ENCODE data around the gene TMCC1.

Gene TMCC1

GRCh38 chr3:129820587-129820986, 72.9 kb downstream of the TMCC1 start:
- in situ Hi-C loops (cut with MboI; ENCODE audit: low sequenced_read_pairs, unreplicated experiment), result loop anchor here (5.0 kb wide), 1 partner anchor 168 kb away; no protein-coding TSS in a partner anchor
- TF ChIP-seq, protein P1, sequence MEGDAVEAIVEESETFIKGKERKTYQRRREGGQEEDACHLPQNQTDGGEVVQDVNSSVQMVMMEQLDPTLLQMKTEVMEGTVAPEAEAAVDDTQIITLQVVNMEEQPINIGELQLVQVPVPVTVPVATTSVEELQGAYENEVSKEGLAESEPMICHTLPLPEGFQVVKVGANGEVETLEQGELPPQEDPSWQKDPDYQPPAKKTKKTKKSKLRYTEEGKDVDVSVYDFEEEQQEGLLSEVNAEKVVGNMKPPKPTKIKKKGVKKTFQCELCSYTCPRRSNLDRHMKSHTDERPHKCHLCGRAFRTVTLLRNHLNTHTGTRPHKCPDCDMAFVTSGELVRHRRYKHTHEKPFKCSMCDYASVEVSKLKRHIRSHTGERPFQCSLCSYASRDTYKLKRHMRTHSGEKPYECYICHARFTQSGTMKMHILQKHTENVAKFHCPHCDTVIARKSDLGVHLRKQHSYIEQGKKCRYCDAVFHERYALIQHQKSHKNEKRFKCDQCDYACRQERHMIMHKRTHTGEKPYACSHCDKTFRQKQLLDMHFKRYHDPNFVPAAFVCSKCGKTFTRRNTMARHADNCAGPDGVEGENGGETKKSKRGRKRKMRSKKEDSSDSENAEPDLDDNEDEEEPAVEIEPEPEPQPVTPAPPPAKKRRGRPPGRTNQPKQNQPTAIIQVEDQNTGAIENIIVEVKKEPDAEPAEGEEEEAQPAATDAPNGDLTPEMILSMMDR (IDR thresholded peaks at IDR 0.05; ENCODE audit: borderline replicate concordance, control extremely low read depth, extremely low read depth, insufficient read depth, missing control alignments), result no peak
- no peak for DNase-seq (ENCODE audit: low spot score)

DNA sequence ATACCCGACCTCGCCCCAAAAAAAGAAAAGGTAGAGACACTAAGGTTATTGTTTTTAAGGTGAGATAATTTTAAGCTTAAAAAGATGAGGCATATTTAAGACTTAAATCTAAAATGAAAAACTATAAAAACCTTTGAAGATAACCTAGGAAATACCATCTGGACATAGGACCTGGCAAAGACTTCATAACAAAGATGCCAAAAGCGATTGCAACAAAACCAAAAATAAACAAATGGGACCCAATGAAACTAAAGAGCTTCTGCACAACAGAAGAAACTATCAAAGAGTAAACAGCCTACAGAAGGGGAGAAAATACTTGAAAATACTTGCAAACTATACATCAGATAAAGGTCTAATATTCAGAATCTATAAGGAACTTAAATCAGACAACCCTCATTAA, 80.9 kb downstream of the TMCC1 start:
- in situ Hi-C loops (cut with MboI; ENCODE audit: low sequenced_read_pairs, unreplicated experiment), result no loop called here

GRCh38 chr3:129809297-129809696, 84.2 kb downstream of the TMCC1 start:
- in situ Hi-C loops (cut with MboI; ENCODE audit: low sequenced_read_pairs, unreplicated experiment), result no loop called here
- no peak for DNase-seq (ENCODE audit: low spot score)
- TF ChIP-seq, protein P1 (IDR thresholded peaks at IDR 0.05; ENCODE audit: borderline replicate concordance, control extremely low read depth, extremely low read depth, insufficient read depth, missing control alignments), result no peak

More for the DNA sequence above, 80.9 kb downstream of the TMCC1 start:
- TF ChIP-seq, protein P1 (IDR thresholded peaks at IDR 0.05; ENCODE audit: borderline replicate concordance, control extremely low read depth, extremely low read depth, insufficient read depth, missing control alignments), result no peak
- no peak for DNase-seq (ENCODE audit: low spot score)

- in situ Hi-C loops (cut with MboI; ENCODE audit: low sequenced_read_pairs, unreplicated experiment), result no loop called here
- no peak for DNase-seq (ENCODE audit: low spot score)
- TF ChIP-seq, protein P1 (IDR thresholded peaks at IDR 0.05; ENCODE audit: borderline replicate concordance, control extremely low read depth, extremely low read depth, insufficient read depth, missing control alignments), result no peak
These were observed 97.4 kb downstream of the TMCC1 start for GRCh38 chr3:129796146-129796545.

DNA sequence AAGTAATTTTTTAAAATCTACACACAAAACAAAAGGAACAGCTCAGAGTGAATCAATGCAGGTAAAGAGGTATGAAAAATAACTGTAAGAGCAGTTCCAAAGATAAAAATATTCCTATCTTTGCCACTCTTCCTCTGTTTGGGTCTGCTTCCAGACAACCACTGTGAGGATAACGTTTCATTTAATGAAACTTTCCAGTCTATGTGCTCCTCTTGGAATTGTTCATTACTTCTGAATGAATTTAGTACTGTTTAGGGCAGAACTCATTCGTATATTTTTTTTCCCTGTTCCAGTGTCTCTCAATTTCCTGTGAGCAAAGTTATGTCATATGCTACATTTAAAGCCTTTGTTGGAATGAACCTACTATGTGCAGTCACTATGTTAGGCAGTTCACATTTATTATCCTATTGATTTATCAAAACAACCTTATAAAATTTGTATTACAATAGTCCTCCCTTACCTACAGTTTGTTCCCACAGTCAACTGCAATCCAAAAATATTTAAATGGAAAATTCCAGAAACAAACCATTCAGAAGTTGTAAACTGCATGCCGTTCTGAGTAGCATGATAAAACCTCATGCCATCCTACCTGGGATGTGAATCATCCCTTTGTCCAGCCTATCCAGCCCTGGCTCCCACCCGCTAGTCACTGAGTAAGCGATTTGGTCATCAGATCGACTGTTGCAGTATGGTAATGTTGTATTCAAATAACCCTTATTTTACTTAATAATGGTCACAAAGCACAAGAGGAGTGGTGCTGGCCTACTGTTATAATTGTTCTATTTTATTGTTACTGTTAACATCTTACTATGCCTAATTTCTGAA, 98.1 kb downstream of the TMCC1 start:
- TF ChIP-seq, protein P1 (IDR thresholded peaks at IDR 0.05; ENCODE audit: borderline replicate concordance, control extremely low read depth, extremely low read depth, insufficient read depth, missing control alignments), result no peak
- no peak for DNase-seq (ENCODE audit: low spot score)
- in situ Hi-C loops (cut with MboI; ENCODE audit: low sequenced_read_pairs, unreplicated experiment), result no loop called here

DNA sequence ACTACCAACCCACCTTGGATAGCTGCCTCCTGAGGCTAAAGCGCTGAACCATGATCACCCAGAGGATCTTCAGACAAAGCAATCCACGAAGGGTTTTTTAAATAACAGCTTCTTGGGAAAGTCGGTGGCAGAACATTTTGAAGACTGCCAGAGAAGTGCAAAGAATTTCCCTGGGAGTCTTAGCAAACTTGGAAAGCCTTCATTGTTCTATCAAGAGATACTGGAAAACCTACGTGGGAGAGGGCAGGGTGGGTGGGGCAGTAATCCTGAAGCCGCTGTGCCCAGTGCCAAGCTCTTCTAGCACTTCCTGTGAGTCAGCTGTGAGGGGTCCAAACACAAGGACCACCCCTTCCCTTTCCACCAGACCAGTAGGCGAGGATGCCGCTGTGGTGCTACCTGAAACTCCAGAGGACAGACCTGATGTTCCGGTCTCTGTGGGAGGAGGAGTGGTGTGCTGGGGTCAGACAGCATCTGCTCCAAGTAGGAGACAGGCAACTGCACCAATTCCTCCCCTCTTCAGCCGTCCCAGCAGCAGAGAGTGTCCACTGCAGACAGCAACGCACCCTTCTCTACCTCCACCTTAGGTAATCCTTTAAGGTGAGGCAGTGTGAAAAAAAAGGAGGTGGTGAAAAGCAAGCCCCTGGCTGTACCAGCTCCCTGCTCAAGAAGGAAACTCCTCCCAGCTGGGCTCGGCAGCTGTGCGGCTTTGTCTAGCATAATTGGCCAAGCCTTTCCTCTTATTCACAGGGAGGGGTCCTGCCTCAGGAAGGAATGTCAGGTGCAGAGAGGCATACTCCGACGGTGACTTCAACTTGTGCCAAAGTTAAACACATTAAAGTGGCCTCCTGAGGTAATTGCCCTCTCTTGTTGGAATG, 99.0 kb downstream of the TMCC1 start:
- in situ Hi-C loops (cut with MboI; ENCODE audit: low sequenced_read_pairs, unreplicated experiment), result no loop called here
- TF ChIP-seq, protein P1 (IDR thresholded peaks at IDR 0.05; ENCODE audit: borderline replicate concordance, control extremely low read depth, extremely low read depth, insufficient read depth, missing control alignments), result no peak
- DNase-seq (ENCODE audit: low spot score), result no peak

Data from GM13976 (cell line).